Measurements from ENCODE around the gene POU6F2. TPM values are rescaled to one million over a fixed set of nuclear protein-coding genes. Genes with fewer than 3 reads are reported as not detected.

POU6F2 gene
- total and polyA plus RNA-seq, 2 experiments from 2014 or later, result 7.2 to 7.3 TPM

DNA sequence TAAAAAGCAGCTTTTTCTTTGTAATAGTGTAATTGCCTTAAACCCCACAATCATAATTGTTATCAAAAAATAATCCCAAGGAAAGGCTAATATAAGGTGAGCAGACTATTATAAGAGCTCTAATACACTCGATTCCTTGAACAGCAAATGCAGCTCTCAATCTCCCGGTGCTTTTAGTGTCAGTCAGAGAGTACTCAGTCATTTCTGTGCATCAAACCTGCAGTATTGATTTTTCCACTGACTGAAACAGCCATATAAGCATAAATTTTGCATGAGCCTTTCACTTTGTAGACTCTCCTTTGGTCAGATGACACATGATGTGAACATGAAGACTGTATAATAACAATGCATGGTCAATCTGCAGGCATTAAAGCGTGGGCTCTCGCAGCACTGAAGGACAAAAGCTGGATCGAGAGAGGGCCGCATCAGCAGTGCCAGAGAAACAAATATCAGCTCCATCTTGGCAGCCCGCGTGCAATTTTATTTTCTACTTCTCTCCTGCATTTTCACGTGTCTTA lies 272.0 kb downstream of the POU6F2 start (continued):
- TF ChIP-seq, protein P1, sequence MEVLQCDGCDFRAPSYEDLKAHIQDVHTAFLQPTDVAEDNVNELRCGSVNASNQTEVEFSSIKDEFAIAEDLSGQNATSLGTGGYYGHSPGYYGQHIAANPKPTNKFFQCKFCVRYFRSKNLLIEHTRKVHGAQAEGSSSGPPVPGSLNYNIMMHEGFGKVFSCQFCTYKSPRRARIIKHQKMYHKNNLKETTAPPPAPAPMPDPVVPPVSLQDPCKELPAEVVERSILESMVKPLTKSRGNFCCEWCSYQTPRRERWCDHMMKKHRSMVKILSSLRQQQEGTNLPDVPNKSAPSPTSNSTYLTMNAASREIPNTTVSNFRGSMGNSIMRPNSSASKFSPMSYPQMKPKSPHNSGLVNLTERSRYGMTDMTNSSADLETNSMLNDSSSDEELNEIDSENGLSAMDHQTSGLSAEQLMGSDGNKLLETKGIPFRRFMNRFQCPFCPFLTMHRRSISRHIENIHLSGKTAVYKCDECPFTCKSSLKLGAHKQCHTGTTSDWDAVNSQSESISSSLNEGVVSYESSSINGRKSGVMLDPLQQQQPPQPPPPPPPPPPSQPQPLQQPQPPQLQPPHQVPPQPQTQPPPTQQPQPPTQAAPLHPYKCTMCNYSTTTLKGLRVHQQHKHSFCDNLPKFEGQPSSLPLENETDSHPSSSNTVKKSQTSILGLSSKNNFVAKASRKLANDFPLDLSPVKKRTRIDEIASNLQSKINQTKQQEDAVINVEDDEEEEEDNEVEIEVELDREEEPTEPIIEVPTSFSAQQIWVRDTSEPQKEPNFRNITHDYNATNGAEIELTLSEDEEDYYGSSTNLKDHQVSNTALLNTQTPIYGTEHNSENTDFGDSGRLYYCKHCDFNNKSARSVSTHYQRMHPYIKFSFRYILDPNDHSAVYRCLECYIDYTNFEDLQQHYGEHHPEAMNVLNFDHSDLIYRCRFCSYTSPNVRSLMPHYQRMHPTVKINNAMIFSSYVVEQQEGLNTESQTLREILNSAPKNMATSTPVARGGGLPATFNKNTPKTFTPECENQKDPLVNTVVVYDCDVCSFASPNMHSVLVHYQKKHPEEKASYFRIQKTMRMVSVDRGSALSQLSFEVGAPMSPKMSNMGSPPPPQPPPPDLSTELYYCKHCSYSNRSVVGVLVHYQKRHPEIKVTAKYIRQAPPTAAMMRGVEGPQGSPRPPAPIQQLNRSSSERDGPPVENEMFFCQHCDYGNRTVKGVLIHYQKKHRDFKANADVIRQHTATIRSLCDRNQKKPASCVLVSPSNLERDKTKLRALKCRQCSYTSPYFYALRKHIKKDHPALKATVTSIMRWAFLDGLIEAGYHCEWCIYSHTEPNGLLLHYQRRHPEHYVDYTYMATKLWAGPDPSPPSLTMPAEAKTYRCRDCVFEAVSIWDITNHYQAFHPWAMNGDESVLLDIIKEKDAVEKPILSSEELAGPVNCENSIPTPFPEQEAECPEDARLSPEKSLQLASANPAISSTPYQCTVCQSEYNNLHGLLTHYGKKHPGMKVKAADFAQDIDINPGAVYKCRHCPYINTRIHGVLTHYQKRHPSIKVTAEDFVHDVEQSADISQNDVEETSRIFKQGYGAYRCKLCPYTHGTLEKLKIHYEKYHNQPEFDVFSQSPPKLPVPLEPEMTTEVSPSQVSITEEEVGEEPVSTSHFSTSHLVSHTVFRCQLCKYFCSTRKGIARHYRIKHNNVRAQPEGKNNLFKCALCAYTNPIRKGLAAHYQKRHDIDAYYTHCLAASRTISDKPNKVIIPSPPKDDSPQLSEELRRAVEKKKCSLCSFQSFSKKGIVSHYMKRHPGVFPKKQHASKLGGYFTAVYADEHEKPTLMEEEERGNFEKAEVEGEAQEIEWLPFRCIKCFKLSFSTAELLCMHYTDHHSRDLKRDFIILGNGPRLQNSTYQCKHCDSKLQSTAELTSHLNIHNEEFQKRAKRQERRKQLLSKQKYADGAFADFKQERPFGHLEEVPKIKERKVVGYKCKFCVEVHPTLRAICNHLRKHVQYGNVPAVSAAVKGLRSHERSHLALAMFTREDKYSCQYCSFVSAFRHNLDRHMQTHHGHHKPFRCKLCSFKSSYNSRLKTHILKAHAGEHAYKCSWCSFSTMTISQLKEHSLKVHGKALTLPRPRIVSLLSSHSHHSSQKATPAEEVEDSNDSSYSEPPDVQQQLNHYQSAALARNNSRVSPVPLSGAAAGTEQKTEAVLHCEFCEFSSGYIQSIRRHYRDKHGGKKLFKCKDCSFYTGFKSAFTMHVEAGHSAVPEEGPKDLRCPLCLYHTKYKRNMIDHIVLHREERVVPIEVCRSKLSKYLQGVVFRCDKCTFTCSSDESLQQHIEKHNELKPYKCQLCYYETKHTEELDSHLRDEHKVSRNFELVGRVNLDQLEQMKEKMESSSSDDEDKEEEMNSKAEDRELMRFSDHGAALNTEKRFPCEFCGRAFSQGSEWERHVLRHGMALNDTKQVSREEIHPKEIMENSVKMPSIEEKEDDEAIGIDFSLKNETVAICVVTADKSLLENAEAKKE (CRISPR knock-in tag; IDR thresholded peaks at IDR 0.05), result no peak
- no peak for TF ChIP-seq ZNF114 (CRISPR knock-in tag; IDR thresholded peaks at IDR 0.05)
- TF ChIP-seq CREB1 (CRISPR knock-in tag; IDR thresholded peaks at IDR 0.05; ENCODE audit: low read depth), result no peak
- TF ChIP-seq JUNB (IDR thresholded peaks at IDR 0.05; ENCODE audit: unreplicated experiment), result no peak
- TF ChIP-seq, protein P2, sequence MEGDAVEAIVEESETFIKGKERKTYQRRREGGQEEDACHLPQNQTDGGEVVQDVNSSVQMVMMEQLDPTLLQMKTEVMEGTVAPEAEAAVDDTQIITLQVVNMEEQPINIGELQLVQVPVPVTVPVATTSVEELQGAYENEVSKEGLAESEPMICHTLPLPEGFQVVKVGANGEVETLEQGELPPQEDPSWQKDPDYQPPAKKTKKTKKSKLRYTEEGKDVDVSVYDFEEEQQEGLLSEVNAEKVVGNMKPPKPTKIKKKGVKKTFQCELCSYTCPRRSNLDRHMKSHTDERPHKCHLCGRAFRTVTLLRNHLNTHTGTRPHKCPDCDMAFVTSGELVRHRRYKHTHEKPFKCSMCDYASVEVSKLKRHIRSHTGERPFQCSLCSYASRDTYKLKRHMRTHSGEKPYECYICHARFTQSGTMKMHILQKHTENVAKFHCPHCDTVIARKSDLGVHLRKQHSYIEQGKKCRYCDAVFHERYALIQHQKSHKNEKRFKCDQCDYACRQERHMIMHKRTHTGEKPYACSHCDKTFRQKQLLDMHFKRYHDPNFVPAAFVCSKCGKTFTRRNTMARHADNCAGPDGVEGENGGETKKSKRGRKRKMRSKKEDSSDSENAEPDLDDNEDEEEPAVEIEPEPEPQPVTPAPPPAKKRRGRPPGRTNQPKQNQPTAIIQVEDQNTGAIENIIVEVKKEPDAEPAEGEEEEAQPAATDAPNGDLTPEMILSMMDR (conservative IDR thresholded peaks at IDR 0.05; ENCODE audit: low read depth in 2 of 2), result no peak
- no peak for TF ChIP-seq ZNF331 (CRISPR knock-in tag; IDR thresholded peaks at IDR 0.05; ENCODE audit: low read depth)

DNA sequence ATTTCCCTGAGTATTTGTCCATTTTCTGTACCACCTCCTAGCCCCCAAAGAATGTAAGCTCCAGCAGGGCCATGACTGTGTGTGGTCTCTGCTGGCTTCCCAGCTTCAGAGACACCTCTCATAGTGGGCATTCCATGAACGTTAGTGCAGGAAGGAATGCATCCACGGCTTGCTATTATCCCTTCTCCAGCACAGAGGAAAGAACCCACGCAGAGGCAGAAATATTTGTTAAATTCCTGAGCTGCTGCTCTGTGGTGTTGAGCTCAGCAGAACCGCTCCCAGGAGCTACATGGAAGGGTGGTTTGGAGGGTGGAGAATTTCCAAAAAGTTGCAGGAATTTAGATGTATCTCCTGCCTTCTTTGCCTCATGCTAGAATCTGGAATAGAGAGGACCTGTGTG lies 275.2 kb downstream of the POU6F2 start:
- Histone ChIP-seq H3K4me2 (no peak overlapping the region), H3K4me3 (no peak overlapping the region), H3K9me2 (ENCODE audit: insufficient read depth) (no peaks in the 10 kb centered on the region; the same call in 1 of the 2 replicates), H4K20me1 (replicated peaks; ENCODE audit: insufficient read depth) (no peaks in the 10 kb centered on the region), H3K4me1 (ENCODE audit: insufficient read depth) (peaks cover 27% of the 10 kb centered on the region), H3K27me3 (ENCODE audit: insufficient read depth) (no peaks in the 10 kb centered on the region), H2AFZ (no peak overlapping the region), H3K79me2 (replicated peaks; ENCODE audit: insufficient read depth) (no peaks in the 10 kb centered on the region), H3F3A (replicated peaks; ENCODE audit: low read depth) (no peaks in the 10 kb centered on the region), H3K27ac (ENCODE audit: low read depth) (no peak overlapping the region), H3K36me3 (ENCODE audit: insufficient read depth) (no peaks in the 10 kb centered on the region)
- DNase-seq (ENCODE audit: low spot score) (peak; percentile 46), ATAC-seq (peak; percentile 65)
- Mint-ChIP-seq H3K4me3 (no peak overlapping the region), H3K4me1 (peaks cover 28% of the 10 kb centered on the region), H3K27ac (no peak overlapping the region), H3K9me3 (no peaks in the 10 kb centered on the region), H3K27me3 (ENCODE audit: insufficient read depth, low read depth, poor library complexity) (no peaks in the 10 kb centered on the region), H3K36me3 (ENCODE audit: low read depth) (no peaks in the 10 kb centered on the region)
- TF ChIP-seq STAT1 (IDR thresholded peaks at IDR 0.05; ENCODE audit: unreplicated experiment) (no peak), NANOG (IDR thresholded peaks at IDR 0.05; ENCODE audit: borderline replicate concordance) (no peak), EZH2phosphoT487 (IDR thresholded peaks at IDR 0.05; ENCODE audit: unreplicated experiment) (no peak)
- TF ChIP-seq, protein P3, sequence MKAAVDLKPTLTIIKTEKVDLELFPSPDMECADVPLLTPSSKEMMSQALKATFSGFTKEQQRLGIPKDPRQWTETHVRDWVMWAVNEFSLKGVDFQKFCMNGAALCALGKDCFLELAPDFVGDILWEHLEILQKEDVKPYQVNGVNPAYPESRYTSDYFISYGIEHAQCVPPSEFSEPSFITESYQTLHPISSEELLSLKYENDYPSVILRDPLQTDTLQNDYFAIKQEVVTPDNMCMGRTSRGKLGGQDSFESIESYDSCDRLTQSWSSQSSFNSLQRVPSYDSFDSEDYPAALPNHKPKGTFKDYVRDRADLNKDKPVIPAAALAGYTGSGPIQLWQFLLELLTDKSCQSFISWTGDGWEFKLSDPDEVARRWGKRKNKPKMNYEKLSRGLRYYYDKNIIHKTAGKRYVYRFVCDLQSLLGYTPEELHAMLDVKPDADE (IDR thresholded peaks at IDR 0.05), result no peak
- TF ChIP-seq, protein P4, sequence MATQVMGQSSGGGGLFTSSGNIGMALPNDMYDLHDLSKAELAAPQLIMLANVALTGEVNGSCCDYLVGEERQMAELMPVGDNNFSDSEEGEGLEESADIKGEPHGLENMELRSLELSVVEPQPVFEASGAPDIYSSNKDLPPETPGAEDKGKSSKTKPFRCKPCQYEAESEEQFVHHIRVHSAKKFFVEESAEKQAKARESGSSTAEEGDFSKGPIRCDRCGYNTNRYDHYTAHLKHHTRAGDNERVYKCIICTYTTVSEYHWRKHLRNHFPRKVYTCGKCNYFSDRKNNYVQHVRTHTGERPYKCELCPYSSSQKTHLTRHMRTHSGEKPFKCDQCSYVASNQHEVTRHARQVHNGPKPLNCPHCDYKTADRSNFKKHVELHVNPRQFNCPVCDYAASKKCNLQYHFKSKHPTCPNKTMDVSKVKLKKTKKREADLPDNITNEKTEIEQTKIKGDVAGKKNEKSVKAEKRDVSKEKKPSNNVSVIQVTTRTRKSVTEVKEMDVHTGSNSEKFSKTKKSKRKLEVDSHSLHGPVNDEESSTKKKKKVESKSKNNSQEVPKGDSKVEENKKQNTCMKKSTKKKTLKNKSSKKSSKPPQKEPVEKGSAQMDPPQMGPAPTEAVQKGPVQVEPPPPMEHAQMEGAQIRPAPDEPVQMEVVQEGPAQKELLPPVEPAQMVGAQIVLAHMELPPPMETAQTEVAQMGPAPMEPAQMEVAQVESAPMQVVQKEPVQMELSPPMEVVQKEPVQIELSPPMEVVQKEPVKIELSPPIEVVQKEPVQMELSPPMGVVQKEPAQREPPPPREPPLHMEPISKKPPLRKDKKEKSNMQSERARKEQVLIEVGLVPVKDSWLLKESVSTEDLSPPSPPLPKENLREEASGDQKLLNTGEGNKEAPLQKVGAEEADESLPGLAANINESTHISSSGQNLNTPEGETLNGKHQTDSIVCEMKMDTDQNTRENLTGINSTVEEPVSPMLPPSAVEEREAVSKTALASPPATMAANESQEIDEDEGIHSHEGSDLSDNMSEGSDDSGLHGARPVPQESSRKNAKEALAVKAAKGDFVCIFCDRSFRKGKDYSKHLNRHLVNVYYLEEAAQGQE (IDR thresholded peaks at IDR 0.05; ENCODE audit: unreplicated experiment), result no peak

All from GM23338 (cell line).